GM12891 (cell line): ENCODE data around the gene FAM124A.

Experiments
- POLR2A ChIP-seq: IDR thresholded peaks from 2 replicates; pipeline ENCODE4 v1.6.1; 2011; ENCODE audit warnings: low read depth, low read length, control low read depth
- SPI1 ChIP-seq: IDR thresholded peaks from 2 replicates; pipeline ENCODE4 v1.6.1; 2011; ENCODE audit warnings: low read depth, low read length, control low read depth

DNA sequence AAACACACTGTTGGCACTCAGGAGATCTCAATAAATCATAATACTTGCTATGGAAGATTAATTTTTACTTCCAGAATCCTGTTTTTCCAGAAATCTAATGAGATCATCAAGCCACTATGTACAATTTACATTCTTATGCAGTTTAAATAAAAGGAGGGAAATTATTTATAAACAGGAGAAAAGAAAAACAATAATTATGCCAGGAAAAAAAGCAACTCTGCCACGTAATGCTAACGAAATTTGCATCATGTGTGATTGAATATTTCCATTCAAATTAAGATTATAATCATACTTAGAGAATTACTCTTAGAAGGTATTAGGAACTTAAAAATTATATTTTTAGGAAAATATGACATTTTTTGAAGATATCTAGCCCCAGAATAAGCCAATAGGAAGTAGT lies 13.0 kb downstream of the FAM124A start:
- TF ChIP-seq POLR2A = no peak
- no peak for TF ChIP-seq SPI1
